Mesothelial cell of epicardium (in vitro differentiated cells): ENCODE measurements around the gene PAEP. TPM values are rescaled to one million over a fixed set of nuclear protein-coding genes. Genes with fewer than 3 reads are reported as not detected.

Source experiments
- DNase-seq, 2 experiments: peaks; one replicate each; pipeline ENCODE4 v3.0.0; 2021; ENCODE audit warnings: low spot score in 2 of 2; ENCODE audit not compliant: unreplicated experiment in 2 of 2
- H3K27ac Mint-ChIP-seq: 2 replicates; pipeline ENCODE4 v1.8.0; 2021; ENCODE audit warnings: mixed read lengths
- H3K27me3 Mint-ChIP-seq: 2 replicates; pipeline ENCODE4 v1.8.0; 2021; ENCODE audit warnings: low read depth, mixed read lengths
- H3K36me3 Mint-ChIP-seq: 2 replicates; pipeline ENCODE4 v1.8.0; 2021; ENCODE audit warnings: mixed read lengths
- H3K4me1 Mint-ChIP-seq: 2 replicates; pipeline ENCODE4 v1.8.0; 2021; ENCODE audit warnings: mixed read lengths
- H3K4me3 Mint-ChIP-seq: 2 replicates; pipeline ENCODE4 v1.8.0; 2021; ENCODE audit warnings: mild to moderate bottlenecking, moderate library complexity, mixed read lengths
- H3K9me3 Mint-ChIP-seq: 2 replicates; pipeline ENCODE4 v1.8.0; 2021; ENCODE audit warnings: mixed read lengths
- total RNA-seq: library from RNA; stranded (reverse); gene quantifications from 3 replicates; pipeline ENCODE4 v1.2.1, GENCODE V29; 2021
- TF ChIP-seq, protein P1 (sequence below): fragments of 200-600 bp; sonication (generic); IDR thresholded peaks from one replicate; pipeline ENCODE4 v1.5.0; 2021; ENCODE audit warnings: antibody characterized with exemption; ENCODE audit not compliant: unreplicated experiment

Gene PAEP
- total RNA-seq, 1 donor from 2014 or later: not detected

DNA sequence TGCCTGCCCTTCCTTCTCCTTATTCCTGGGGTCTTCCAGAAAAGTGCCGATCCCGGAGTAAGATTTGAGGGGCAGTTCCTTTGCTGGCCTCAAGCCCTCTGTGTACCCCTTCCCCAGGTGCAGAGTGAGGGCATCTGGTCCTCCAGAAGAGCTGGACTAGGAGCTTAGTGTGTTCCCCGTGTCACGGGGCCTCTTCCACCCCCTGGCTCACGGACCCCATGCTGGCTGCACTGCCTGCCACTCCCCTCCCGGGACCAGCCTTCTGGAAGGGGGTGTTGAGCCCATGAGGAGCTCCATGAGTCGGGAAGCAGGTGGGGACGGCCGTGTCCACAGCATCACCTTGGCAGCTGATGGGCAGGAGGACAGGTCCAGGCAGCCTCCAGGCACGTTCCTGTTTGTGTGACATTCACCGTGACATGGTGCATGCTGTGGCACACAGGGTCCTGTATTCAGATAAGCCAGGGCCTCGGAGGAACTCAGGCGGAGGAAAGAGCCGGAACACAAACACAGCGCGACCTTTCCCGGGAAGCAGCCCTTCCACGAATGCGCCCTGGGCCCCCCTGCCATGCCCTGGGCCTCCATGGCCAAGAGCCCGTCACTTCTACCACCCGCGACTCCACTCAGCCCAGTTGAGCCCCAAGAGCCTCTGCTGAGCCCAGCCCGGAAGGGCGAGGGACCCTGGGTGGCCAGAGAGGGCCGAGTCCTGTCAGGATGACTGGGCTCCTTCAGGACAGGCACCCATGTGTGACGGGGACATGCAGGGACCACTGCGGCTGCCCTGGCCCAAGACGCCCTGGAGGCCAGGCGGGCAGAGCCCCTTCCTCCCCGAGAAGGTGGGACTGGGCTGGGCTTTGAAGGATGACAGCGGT is 46.2 kb upstream of the PAEP start:
- DNase-seq: no peak
- no peak overlapping the region for H3K27ac Mint-ChIP-seq
- H3K4me1 Mint-ChIP-seq: no peaks in the 10 kb centered on the region
- TF ChIP-seq, protein P1, sequence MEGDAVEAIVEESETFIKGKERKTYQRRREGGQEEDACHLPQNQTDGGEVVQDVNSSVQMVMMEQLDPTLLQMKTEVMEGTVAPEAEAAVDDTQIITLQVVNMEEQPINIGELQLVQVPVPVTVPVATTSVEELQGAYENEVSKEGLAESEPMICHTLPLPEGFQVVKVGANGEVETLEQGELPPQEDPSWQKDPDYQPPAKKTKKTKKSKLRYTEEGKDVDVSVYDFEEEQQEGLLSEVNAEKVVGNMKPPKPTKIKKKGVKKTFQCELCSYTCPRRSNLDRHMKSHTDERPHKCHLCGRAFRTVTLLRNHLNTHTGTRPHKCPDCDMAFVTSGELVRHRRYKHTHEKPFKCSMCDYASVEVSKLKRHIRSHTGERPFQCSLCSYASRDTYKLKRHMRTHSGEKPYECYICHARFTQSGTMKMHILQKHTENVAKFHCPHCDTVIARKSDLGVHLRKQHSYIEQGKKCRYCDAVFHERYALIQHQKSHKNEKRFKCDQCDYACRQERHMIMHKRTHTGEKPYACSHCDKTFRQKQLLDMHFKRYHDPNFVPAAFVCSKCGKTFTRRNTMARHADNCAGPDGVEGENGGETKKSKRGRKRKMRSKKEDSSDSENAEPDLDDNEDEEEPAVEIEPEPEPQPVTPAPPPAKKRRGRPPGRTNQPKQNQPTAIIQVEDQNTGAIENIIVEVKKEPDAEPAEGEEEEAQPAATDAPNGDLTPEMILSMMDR: no peak
- H3K36me3 Mint-ChIP-seq: no peaks in the 10 kb centered on the region
- H3K4me3 Mint-ChIP-seq: no peak overlapping the region
- H3K9me3 Mint-ChIP-seq: peaks cover 9% of the 10 kb centered on the region
- H3K27me3 Mint-ChIP-seq: peaks cover 1% of the 10 kb centered on the region

DNA sequence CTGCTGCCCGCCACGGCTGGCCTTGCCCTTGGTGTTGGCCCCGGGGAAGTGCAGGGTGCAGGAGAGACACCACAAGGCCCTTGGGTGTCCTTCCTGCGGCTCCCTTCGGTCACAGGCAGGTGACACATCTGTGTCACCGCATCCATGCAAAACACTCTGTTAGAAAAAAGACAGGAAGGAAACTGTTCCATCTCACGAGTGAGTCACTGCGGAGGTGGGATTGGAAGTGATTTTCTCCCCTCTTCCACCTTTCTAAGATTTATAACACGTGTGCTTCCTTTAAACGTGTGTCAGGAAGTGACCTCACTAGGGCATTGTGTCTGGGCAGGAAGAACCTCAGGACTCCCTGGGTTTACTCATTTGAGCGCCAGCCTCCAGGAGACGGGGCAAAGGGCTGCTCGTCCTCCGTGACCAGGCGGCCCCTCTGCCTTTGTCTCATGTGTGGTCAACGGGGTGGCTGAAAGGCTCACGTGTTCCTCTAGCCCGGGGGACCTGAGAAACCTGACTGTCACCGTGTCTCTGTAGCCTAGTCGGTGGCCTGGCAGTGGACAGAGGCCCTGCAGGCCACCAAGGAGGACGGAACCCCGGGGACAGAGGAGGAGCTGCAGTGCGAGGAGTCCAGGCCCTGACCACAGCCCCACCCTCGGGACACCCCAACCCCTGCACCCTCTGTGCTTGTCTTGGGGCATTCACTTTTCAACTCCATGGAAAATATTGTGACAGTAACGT is 45.3 kb upstream of the PAEP start:
- Mint-ChIP-seq H3K4me1 (no peaks in the 10 kb centered on the region), H3K27me3 (peaks cover 1% of the 10 kb centered on the region), H3K4me3 (no peak overlapping the region), H3K9me3 (peaks cover 9% of the 10 kb centered on the region), H3K36me3 (no peaks in the 10 kb centered on the region), H3K27ac (no peak overlapping the region)
- no peak for DNase-seq
- TF ChIP-seq, protein P1: no peak

DNA sequence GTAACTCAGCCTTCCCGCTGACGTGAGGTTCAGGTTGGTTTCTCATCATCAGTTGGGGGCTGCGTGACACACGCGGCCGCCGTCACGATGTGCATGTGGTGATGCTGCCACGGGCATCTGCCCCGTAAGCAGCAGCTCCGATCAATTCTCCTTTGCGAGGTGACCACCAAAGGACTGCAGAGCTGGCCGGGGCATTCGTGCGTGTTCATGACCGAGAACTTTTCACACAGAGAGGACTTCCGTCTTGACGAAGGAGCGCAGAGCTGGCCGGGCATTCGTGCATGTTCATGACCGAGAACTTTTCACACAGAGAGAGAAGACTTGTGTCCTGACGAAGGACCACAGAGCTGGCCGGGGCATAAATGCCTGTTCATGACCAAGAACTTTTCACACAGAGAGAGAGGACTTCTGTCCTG is 44.1 kb upstream of the PAEP start:
- Mint-ChIP-seq H3K27ac (no peak overlapping the region), H3K4me3 (no peak overlapping the region), H3K4me1 (peaks cover 1% of the 10 kb centered on the region), H3K27me3 (peaks cover 1% of the 10 kb centered on the region), H3K9me3 (peaks cover 9% of the 10 kb centered on the region), H3K36me3 (no peaks in the 10 kb centered on the region)
- TF ChIP-seq, protein P1: no peak
- no peak for DNase-seq

DNA sequence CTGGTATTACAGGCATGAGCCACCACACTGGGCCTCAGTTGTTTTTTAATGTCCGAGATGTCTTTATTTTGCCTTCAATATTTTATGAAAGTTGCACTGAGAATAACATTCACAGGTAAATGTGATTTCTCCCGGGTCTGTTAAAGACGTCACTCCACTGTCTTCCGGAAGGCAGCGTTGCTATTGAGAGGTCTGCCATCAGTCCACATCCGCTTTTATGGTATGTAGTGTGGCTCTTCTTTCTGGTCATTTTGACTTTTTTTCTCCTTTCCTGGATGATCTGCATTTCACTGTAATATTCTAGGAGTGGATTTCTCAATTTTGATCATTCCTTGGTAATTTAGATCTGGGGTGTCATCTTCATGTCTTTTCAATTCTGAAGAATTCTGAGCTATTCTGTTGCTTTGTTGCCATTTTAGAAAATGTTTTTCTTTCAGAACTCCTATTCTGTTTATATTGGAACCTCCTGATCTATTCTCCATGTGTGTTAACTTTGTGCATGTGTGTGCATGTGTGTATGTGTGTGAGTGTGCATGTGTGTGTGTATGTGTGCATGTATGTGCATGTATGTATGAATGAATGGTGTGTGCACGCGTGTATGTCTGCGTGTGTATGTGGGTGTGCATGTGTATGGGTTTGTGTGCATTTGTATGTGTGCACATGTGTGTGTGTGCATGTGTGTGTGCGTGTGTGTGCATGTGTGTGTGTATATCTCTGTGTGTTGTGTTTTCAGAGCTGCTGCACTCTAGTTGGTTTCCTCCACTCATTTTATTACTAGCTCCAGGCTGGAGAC is 42.2 kb upstream of the PAEP start:
- H3K27ac Mint-ChIP-seq: no peak overlapping the region
- H3K9me3 Mint-ChIP-seq: peaks cover 9% of the 10 kb centered on the region
- no peaks in the 10 kb centered on the region for H3K36me3 Mint-ChIP-seq
- no peak for DNase-seq
- peaks cover 1% of the 10 kb centered on the region for H3K27me3 Mint-ChIP-seq
- peaks cover 5% of the 10 kb centered on the region for H3K4me1 Mint-ChIP-seq
- no peak overlapping the region for H3K4me3 Mint-ChIP-seq
- TF ChIP-seq, protein P1: no peak

DNA sequence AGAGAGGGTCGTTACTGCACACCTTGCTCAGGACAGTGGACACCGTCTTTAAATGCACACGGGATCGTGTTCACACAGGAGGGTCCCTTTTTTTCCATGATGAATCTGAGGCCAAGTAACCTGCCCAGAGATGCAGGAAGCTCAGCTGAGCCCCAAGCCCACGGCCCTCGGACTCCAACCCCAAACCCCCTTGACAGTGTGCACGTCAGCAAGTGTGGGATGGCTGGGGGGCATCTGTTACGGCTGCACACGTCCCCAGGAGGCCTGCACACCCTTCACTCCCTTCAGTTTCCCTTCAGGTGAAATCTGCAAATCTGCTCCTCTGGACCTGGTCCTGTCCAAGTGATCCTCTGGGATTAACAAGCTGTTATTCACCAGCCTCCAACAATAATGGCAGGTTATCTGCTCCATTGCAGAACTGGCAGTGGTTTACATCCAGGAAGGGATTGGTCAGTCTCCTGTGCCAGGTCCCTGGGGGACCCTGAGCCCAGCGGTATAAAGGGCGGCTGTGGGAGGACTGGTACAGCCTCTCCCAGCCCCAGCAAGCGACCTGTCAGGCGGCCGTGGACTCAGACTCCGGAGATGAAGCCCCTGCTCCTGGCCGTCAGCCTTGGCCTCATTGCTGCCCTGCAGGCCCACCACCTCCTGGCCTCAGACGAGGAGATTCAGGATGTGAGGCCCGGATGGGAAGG is 40.5 kb upstream of the PAEP start, which contains the start of gene LCN1:
Gene LCN1, plus strand, starts transcription at position 525 of the 692 bp plus-strand sequence. Its CDS starts 58 bp downstream, at position 583.
- peaks cover 1% of the 10 kb centered on the region for H3K27me3 Mint-ChIP-seq
- no peaks in the 10 kb centered on the region for H3K36me3 Mint-ChIP-seq
- H3K4me3 Mint-ChIP-seq: no peak within 1 kb of the TSS
- DNase-seq: peak in 1 of 2 experiments; percentile 29
- H3K27ac Mint-ChIP-seq: no peak within 1 kb of the TSS
- peaks cover 5% of the 10 kb centered on the region for H3K4me1 Mint-ChIP-seq
- TF ChIP-seq, protein P1: no peak
- peaks cover 9% of the 10 kb centered on the region for H3K9me3 Mint-ChIP-seq
